NCI-H2081 (cell line): ENCODE results near the gene MASP1.
"Not testable (repeated sequence)": the region's sequence is repeated elsewhere in the genome, so short reads cannot be mapped to it uniquely, and the experiment has no call there.

Experiments used
- DNase-seq, 2 experiments: peaks; one replicate each; lab custom pipeline; 2025; lab: John Stamatoyannopoulos, UW

Gene MASP1

GRCh38 chr3:187227658-187228258 lies 63.8 kb downstream of the MASP1 start:
- no peak for DNase-seq

GRCh38 chr3:187223799-187224198 lies 67.7 kb downstream of the MASP1 start:
- no peak for DNase-seq

GRCh38 chr3:187222801-187223200 lies 68.7 kb downstream of the MASP1 start:
- DNase-seq, result no peak

DNA sequence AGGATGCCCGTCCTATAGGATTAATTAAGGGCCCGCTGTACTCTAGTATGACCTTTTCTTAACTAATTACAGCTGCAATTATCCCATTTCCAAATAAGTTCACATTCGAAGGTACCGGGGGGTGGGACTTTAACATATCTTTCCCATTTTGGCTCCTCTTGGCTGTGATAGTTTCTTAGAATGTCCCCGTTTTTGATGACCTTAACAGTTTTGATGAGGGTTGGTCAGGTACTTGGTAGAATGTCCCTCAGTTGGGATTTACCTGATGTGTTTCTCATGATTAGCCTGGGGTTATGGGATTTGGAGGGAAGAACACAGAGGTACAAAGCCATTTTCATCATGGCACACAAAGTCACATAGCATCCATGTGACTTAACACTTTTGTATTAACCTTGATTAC lies 76.1 kb downstream of the MASP1 start:
- no peak for DNase-seq

GRCh38 chr3:187213616-187214015 lies 77.9 kb downstream of the MASP1 start:
- no peak for DNase-seq

- no peak for DNase-seq
Observed at GRCh38 chr3:187212705-187213104, 78.8 kb downstream of the MASP1 start.

DNA sequence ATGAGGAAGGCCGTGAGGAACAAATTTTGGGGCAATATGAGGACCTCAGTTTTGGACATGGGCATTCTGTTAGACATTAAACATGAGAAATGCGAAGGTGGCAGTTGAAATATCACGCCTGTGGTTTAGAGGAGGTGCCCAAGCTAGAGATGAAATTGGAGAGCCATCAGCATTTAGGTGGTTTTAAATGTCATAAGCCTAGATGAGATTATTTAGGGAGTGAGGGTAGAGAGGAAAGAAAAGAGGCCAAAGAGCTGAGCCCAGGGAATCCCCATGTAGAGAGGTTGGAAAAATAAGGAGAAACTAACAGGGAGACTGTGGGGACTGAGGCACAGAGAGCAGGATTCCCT lies 79.4 kb downstream of the MASP1 start:
- no peak for DNase-seq

DNA sequence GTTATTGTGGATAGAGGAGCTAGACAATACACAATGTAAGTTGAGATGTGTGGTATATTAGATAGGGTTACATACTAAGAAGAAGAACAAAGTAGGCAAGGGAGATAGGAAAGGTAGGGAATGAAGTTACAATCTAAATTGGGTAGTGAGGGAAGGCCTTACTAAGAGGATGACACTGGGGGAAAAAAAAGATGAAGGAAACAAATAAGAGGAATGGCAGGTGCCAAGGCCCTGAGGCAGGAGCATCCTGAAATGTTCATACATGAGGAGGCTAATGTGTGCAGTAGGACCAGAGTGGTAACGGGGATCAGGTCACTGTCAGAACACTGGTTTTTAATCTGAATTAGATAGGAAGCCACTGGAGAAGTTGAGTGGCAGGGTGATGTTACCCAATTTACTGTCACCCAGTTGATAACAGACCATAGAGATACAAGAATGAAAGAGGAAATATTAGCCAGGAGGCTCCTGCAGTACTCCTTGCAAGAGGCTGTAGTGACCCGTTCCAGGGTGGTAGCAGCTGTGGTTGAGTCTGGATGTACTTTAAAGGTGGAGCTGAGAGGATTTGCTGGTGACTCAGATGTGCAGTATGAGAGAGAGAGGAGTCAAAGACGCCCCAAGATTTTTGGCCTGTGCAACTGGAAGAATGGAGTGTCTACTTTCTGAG lies 79.9 kb downstream of the MASP1 start:
- DNase-seq, result no peak

DNA sequence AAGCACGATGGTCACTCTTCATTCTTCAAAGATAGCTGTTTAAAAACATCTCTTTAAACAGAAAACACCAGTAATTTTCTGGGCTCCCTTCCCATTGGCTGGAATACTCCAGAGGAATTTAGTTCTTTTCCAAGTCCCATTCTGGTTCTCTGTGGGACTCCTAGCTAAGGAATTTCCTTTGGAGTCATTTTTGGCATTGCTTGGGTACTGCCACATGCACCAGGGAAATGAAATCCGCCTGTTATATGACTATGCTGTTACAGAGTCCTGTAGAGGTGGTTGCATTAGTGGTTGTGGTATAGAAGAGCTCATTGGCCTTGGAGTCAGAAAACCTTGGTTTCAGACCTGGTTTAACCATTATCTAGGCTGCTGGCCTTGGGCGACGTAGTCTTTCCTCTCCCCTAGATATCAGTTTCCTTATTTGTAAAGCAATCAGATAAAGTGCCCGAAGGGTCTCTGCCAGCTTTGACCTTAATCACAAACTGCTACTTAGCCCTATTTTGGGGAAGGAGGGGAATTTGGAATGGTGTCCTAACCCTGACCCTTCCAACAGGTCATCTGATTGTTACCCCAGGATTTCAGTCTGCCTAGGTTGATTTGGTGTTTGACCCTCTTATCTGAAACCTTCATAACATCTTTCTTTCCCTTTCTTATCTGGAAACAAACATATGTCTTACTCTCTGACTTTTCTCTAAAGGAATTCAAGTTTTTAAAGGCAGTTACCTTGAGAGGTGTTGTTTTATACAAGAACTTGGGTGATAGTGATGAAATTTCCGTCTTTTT lies 80.8 kb downstream of the MASP1 start:
- DNase-seq, result no peak

DNA sequence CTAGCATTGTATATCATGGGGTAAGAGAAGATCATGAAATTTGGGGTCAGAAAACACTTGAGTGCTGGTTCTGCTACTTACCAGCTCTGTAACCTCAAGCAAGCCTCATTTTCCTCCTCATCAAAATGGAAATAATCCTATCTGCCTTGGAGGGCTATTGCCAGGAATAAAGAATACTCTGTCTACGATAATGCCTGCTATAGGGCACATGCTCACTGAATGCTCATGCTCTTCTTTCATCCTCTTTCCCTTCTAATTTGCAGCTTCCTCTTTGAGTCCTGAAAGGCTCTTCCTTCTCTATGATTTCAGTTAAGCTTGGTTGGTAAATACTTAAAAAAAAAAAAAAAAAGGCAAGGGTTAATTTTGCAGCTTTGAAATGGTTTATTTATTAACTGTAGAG lies 81.4 kb downstream of the MASP1 start:
- no peak for DNase-seq

- no peak for DNase-seq
Observed at GRCh38 chr3:187209491-187209890, 82.0 kb downstream of the MASP1 start.

GRCh38 chr3:187208159-187208558 lies 83.4 kb downstream of the MASP1 start:
- peak in 1 of 2 experiments; percentile 11 for DNase-seq

GRCh38 chr3:187207624-187208023 lies 83.9 kb downstream of the MASP1 start:
- no peak for DNase-seq

- DNase-seq, result no peak
Observed at GRCh38 chr3:187207062-187207461, 84.5 kb downstream of the MASP1 start.

DNA sequence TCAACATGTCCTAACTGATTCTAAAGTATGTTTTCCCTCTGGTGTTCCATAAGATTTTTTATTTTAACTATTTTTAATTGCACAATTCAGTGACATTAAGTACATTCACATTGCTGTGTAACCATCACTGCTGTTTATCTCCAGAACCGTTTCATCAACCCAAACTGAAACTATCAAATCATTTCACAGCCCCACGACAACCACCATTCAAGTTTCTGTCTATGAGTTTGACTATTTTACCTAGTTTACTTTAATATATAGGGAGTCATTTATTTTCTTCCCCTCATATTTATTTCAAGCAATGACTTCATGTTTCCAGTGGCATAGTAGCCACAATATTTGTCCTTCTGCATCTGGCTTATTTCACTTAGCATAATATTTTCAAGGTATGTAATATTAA lies 85.9 kb downstream of the MASP1 start:
- no peak for DNase-seq

DNA sequence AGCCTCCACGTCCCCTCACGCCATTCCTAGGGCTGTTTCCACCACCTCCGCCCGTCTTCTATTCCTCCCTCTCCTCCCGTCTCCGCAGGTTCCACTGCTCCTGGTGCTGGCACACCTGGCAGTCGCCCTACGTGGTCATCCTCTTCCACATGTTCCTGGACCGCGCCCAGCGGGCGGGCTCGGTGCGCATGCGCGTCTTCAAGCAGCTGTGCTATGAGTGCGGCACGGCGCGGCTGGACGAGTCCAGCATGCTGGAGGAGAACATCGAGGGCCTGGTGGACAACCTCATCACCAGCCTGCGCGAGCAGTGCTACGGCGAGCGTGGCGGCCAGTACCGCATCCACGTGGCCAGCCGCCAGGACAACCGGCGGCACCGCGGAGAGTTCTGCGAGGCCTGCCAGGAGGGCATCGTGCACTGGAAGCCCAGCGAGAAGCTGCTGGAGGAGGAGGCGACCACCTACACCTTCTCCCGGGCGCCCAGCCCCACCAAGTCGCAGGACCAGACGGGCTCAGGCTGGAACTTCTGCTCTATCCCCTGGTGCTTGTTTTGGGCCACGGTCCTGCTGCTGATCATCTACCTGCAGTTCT lies 92.0 kb downstream of the MASP1 start:
- DNase-seq, result not testable (repeated sequence)

GRCh38 chr3:187198490-187198889 lies 93.0 kb downstream of the MASP1 start:
- no peak for DNase-seq

DNA sequence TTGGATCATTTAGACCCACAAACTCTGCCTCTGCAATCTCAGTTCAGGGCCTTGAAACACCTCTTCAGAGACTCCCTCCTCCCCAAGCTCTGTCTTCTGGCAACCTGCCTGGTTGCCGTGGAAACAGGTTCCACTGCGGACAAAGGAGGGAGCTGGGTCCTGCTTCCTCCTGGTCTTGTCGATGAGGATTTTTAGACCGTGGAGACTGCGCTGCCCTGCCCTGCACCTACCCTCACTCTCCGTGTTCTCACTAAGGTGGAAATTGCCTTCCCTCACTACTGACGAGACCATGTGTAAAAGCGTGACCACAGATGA lies 94.2 kb downstream of the MASP1 start, which contains the start of gene RTP1:
TSS of gene RTP1 (plus strand) at position 152 of the 315 bp plus-strand sequence. CDS start at position 182, 30 bp downstream.
- DNase-seq, result no peak

- DNase-seq, result no peak
Observed at GRCh38 chr3:187196573-187197334, 94.8 kb downstream of the MASP1 start.

GRCh38 chr3:187193181-187193580 lies 98.4 kb downstream of the MASP1 start:
- DNase-seq, result no peak

- no peak for DNase-seq
Observed at GRCh38 chr3:187191271-187191670, 100.3 kb downstream of the MASP1 start.

GRCh38 chr3:187188931-187189330 lies 102.6 kb downstream of the MASP1 start:
- no peak for DNase-seq
